ENCODE data around the gene TFDP2. TPM values are rescaled to one million over a fixed set of nuclear protein-coding genes. Genes with fewer than 3 reads are reported as not detected.
"Not testable (repeated sequence)": the region's sequence is repeated elsewhere in the genome, so short reads cannot be mapped to it uniquely, and the experiment has no call there.

Gene TFDP2
- total RNA-seq, 2 donors from 2014 or later: 62.7 to 76.4 TPM

GRCh38 chr3:141981084-141981483, 168.3 kb downstream of the TFDP2 start:
- H3K27me3 Mint-ChIP-seq (ENCODE audit: insufficient read depth): no peaks in the 10 kb centered on the region
- Histone ChIP-seq H3K4me1 (ENCODE audit: control insufficient read depth, insufficient read depth, low read length) (no peaks in the 10 kb centered on the region), H3K36me3 (ENCODE audit: control insufficient read depth, insufficient read depth, low read length) (peaks cover 4% of the 10 kb centered on the region), H3K4me3 (ENCODE audit: low read length) (no peak overlapping the region), H3K27me3 (ENCODE audit: control insufficient read depth, insufficient read depth, low read length, poor library complexity, severe bottlenecking) (no peaks in the 10 kb centered on the region), H3K9me3 (ENCODE audit: control insufficient read depth, low read length) (no peaks in the 10 kb centered on the region), H3K27ac (ENCODE audit: low read depth, low read length) (no peak overlapping the region), H3K9ac (ENCODE audit: extremely low read depth, low read length, poor library complexity, severe bottlenecking) (no peak overlapping the region)
- no peak for DNase-seq
- WGBS, 2 experiments (ENCODE audit: insufficient coverage in 1 of 2, insufficient read length in 1 of 2): 99% methylated on average over 3 of the region's 3 CpGs; no CpG with 5 or more reads in 1 of the 2 experiments
- peaks cover 19% of the 10 kb centered on the region for H3K36me3 Mint-ChIP-seq (ENCODE audit: low read depth)
- no peak overlapping the region for H3K4me3 Mint-ChIP-seq
- no peak overlapping the region for H3K27ac Mint-ChIP-seq
- no peaks in the 10 kb centered on the region for H3K4me1 Mint-ChIP-seq
- TF ChIP-seq CTCF (conservative IDR thresholded peaks at IDR 0.05): no peak
- H3K9me3 Mint-ChIP-seq: no peaks in the 10 kb centered on the region

GRCh38 chr3:141979050-141979671, 170.2 kb downstream of the TFDP2 start:
- H3K27ac ChIP-seq (ENCODE audit: low read depth, low read length): no peak overlapping the region

GRCh38 chr3:141974777-141975176, 174.6 kb downstream of the TFDP2 start:
- not testable (repeated sequence) for H3K4me3 ChIP-seq (ENCODE audit: low read length); H3K4me3 Mint-ChIP-seq; H3K4me1 Mint-ChIP-seq; H3K9me3 ChIP-seq (ENCODE audit: control insufficient read depth, low read length); H3K9me3 Mint-ChIP-seq; DNase-seq; H3K9ac ChIP-seq (ENCODE audit: extremely low read depth, low read length, poor library complexity, severe bottlenecking); H3K4me1 ChIP-seq (ENCODE audit: control insufficient read depth, insufficient read depth, low read length); H3K27me3 ChIP-seq (ENCODE audit: control insufficient read depth, insufficient read depth, low read length, poor library complexity, severe bottlenecking); H3K36me3 ChIP-seq (ENCODE audit: control insufficient read depth, insufficient read depth, low read length); H3K27me3 Mint-ChIP-seq (ENCODE audit: insufficient read depth); H3K27ac ChIP-seq (ENCODE audit: low read depth, low read length); H3K27ac Mint-ChIP-seq
- H3K36me3 Mint-ChIP-seq (ENCODE audit: low read depth): peaks cover 24% of the 10 kb centered on the region
- 91 to 94% methylated on average over 7 to 8 of the region's 8 CpGs for WGBS, 2 experiments (ENCODE audit: insufficient coverage in 1 of 2, insufficient read length in 1 of 2)

More at GRCh38 chr3:141979050-141979671, 170.2 kb downstream of the TFDP2 start:
- Histone ChIP-seq H3K27me3 (ENCODE audit: control insufficient read depth, insufficient read depth, low read length, poor library complexity, severe bottlenecking) (no peaks in the 10 kb centered on the region), H3K9ac (ENCODE audit: extremely low read depth, low read length, poor library complexity, severe bottlenecking) (no peak overlapping the region), H3K4me3 (ENCODE audit: low read length) (no peak overlapping the region), H3K36me3 (ENCODE audit: control insufficient read depth, insufficient read depth, low read length) (peaks cover 4% of the 10 kb centered on the region), H3K4me1 (ENCODE audit: control insufficient read depth, insufficient read depth, low read length) (no peaks in the 10 kb centered on the region), H3K9me3 (ENCODE audit: control insufficient read depth, low read length) (no peaks in the 10 kb centered on the region)
- H3K36me3 Mint-ChIP-seq (ENCODE audit: low read depth): peaks cover 17% of the 10 kb centered on the region
- 95 to 97% methylated on average over 2 to 5 of the region's 5 CpGs for WGBS, 2 experiments (ENCODE audit: insufficient coverage in 1 of 2, insufficient read length in 1 of 2)
- H3K4me3 Mint-ChIP-seq: no peak overlapping the region
- TF ChIP-seq CTCF (conservative IDR thresholded peaks at IDR 0.05): no peak
- no peaks in the 10 kb centered on the region for H3K27me3 Mint-ChIP-seq (ENCODE audit: insufficient read depth)
- no peaks in the 10 kb centered on the region for H3K9me3 Mint-ChIP-seq
- no peaks in the 10 kb centered on the region for H3K4me1 Mint-ChIP-seq
- no peak overlapping the region for H3K27ac Mint-ChIP-seq
- DNase-seq: no peak

- peak; percentile 72 for DNase-seq
- no peaks in the 10 kb centered on the region for H3K9me3 Mint-ChIP-seq
- 89% methylated on average over 2 of the region's 2 CpGs; no CpG with 5 or more reads in 1 of the 2 experiments for WGBS, 2 experiments (ENCODE audit: insufficient coverage in 1 of 2, insufficient read length in 1 of 2)
- Histone ChIP-seq H3K4me1 (ENCODE audit: control insufficient read depth, insufficient read depth, low read length) (peaks cover 3% of the 10 kb centered on the region), H3K4me3 (ENCODE audit: low read length) (no peak overlapping the region), H3K27ac (ENCODE audit: low read depth, low read length) (no peak overlapping the region), H3K27me3 (ENCODE audit: control insufficient read depth, insufficient read depth, low read length, poor library complexity, severe bottlenecking) (no peaks in the 10 kb centered on the region), H3K36me3 (ENCODE audit: control insufficient read depth, insufficient read depth, low read length) (peaks cover 5% of the 10 kb centered on the region), H3K9me3 (ENCODE audit: control insufficient read depth, low read length) (no peaks in the 10 kb centered on the region), H3K9ac (ENCODE audit: extremely low read depth, low read length, poor library complexity, severe bottlenecking) (no peak overlapping the region)
- TF ChIP-seq CTCF (conservative IDR thresholded peaks at IDR 0.05): no peak
- peaks cover 29% of the 10 kb centered on the region for H3K36me3 Mint-ChIP-seq (ENCODE audit: low read depth)
- H3K4me1 Mint-ChIP-seq: peaks cover 7% of the 10 kb centered on the region
- H3K27me3 Mint-ChIP-seq (ENCODE audit: insufficient read depth): no peaks in the 10 kb centered on the region
- no peak overlapping the region for H3K27ac Mint-ChIP-seq
- no peak overlapping the region for H3K4me3 Mint-ChIP-seq
Measured at GRCh38 chr3:141972399-141972798, 176.9 kb downstream of the TFDP2 start.

Data from endodermal cell (in vitro differentiated cells).